Measurements from ENCODE around the gene ZCCHC14.

The ZCCHC14 gene

DNA sequence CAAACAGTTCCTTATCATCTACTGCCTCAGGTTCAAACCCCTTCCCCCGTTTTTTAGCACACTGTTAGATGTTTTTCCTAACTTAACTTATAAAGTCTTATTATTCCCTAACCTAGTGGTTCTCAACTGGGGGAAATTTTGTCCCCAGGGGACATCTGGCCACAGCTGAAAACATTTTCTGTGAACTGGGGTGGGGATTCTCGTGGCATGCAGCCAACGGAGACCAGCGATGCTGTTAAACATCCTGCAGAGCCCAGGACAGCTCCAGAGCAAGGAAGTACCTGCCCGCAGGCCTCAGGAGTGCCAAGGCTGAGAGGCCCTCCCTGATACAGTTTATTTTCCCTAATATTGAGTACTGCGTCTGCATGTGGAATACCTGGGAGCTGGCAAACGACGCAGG, 24.3 kb downstream of the ZCCHC14 start:
- peaks cover 29% of the 10 kb centered on the region for H3K4me1 ChIP-seq (ENCODE audit: insufficient read depth, low read length)
- no peaks in the 10 kb centered on the region for H3K9me3 ChIP-seq (ENCODE audit: control insufficient read depth, insufficient read depth, low read length)
- no peak overlapping the region for H3K9ac ChIP-seq (ENCODE audit: low read depth, low read length)
- no peaks in the 10 kb centered on the region for H3K36me3 ChIP-seq (ENCODE audit: insufficient read depth, low read length)

DNA sequence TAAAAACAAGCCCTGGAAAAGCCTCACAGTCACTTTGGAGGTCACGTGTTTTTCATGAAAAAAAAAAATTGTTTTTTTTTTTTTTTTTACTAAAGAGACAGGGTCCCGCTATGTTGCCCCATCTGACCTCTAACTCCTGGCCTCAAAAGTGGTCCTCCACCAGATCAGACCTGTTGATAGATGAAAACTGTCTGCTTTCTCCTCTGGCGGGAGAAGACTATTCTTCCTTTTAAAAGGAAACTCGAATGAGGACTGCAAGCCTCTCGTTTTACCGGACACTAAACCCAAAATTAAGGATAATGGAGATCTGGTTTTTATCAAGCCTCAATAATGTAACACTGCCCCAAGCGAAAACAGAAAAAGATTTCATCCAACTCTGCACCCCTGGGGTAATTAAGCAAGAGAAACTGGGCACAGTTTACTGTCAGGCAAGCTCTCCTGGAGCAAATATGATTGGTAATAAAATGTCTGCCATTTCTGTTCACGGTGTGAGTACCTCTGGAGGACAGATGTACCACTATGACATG, 25.8 kb downstream of the ZCCHC14 start:
- peaks cover 29% of the 10 kb centered on the region for H3K4me1 ChIP-seq (ENCODE audit: insufficient read depth, low read length)
- H3K9me3 ChIP-seq (ENCODE audit: control insufficient read depth, insufficient read depth, low read length) = no peaks in the 10 kb centered on the region
- no peaks in the 10 kb centered on the region for H3K36me3 ChIP-seq (ENCODE audit: insufficient read depth, low read length)
- H3K9ac ChIP-seq (ENCODE audit: low read depth, low read length) = no peak overlapping the region

DNA sequence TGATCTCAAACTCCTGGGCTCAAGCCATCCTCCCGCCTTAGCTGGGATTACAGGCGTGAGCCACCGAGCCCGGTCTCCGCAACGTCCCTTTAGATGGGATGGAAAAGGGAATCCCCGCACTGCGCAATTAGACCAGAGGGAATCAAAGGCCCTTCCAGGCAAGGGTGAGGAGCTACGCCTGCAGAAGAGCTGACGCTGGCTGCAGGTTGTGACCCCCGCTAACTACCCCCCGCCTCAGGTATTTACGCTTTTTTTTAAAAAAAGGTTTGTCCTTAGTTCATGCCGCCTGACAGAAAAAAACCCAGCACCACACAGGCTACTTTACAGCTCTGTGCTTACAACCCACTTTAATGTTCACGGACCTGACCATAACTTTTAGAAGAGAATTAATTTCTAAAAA, 26.9 kb downstream of the ZCCHC14 start:
- Histone ChIP-seq H3K9me3 (ENCODE audit: control insufficient read depth, insufficient read depth, low read length) (no peaks in the 10 kb centered on the region), H3K4me1 (ENCODE audit: insufficient read depth, low read length) (peaks cover 27% of the 10 kb centered on the region), H3K36me3 (ENCODE audit: insufficient read depth, low read length) (no peaks in the 10 kb centered on the region), H3K9ac (ENCODE audit: low read depth, low read length) (no peak overlapping the region)

DNA sequence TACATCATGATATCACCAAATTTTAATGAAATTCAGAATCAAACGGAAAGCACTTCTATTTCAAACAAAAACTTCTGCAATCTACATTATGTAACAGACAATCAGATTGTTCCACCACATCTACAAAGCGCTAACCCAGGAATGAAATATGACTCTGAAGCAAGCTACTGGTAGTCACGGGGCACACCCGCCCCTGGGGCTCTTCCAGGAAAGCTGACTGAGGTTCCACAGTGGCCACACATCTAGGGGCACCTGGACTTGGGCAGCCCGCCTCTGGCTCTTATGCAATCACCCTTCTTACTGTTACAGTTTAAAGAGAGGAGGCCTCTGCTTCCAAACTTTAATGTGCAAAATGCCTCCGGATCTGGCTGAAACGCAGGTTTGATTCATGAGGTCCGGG, 27.5 kb downstream of the ZCCHC14 start:
- Histone ChIP-seq H3K36me3 (ENCODE audit: insufficient read depth, low read length) (no peaks in the 10 kb centered on the region), H3K4me1 (ENCODE audit: insufficient read depth, low read length) (peaks cover 27% of the 10 kb centered on the region), H3K9me3 (ENCODE audit: control insufficient read depth, insufficient read depth, low read length) (no peaks in the 10 kb centered on the region), H3K9ac (ENCODE audit: low read depth, low read length) (no peak overlapping the region)

DNA sequence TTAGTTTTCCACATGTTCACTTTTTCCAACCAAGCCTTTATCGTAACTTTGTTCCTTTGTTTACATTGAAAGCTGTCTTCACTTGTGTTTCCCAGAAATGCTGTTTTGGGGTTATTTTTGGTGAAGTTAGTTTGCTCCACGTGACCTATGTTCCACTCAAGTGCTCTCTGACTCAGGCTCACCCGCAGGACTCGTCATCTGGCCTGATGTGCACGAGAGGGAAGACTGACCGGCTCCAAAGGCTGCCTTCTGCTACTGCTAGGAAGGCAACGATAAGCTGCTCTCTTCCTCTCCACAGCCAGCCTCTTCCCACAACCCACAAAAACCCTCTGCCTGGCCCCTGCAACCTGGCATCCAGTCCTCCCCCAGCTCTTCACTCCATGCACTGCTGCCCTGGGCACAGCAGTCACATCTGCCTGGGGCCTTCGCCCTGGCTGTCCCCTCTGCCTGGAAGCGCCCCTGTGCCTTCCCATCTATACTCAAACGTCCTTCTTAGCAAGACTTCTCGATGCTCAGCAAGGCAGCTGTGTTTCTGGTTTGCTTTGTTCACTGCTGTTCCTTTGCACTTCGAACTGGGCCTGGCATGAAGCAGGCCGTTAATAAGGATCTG, 28.0 kb downstream of the ZCCHC14 start:
- H3K4me1 ChIP-seq (ENCODE audit: insufficient read depth, low read length) = peaks cover 27% of the 10 kb centered on the region

DNA sequence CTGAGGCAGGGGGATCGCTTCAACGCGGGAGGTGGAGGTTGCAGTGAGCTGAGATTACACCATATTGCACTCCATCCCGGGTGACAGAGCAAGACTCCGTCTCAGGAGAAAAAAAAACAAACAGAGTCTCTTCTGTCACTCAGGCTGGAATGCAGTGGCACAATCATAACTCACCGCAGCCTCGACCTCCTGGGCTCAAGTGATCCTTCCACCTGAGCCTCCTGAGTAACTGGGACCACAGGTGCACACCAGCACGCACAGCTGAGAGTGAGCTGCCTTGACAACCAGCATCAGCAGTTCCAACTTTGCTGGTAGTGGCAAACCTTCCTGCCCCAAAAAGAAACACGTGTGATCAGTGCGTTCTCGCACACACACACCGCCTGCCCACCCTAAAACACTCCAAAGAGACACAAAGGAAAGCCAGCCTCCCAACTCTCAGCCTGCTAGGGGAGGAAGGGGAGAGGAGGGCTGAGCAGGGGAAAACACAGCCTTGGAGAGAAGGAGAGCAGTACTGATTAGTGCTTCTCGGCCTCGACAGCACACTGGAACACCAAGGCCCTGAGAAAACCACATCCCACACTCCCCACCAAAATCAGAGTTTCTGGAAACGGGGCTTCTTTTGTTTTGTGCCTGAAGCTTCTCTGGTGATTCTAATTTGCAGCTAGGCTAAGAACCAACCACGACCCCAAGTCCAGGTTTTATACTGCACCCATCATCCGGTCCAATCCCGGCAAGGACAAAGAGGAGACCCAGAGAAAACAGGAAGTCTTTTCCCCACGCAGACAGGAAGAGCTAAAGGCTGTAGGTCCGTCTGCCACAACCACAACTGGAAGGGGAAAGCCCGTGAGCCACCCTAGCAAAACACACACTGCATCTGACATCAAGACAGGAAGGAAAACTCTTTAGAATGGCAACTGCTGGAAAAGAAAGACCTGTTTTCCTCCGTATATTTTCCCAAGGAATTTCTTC, 28.8 kb downstream of the ZCCHC14 start:
- Histone ChIP-seq H3K4me1 (ENCODE audit: insufficient read depth, low read length) (peaks cover 27% of the 10 kb centered on the region), H3K9me3 (ENCODE audit: control insufficient read depth, insufficient read depth, low read length) (no peaks in the 10 kb centered on the region), H3K36me3 (ENCODE audit: insufficient read depth, low read length) (no peaks in the 10 kb centered on the region), H3K9ac (ENCODE audit: low read depth, low read length) (no peak overlapping the region)

More for the DNA sequence above, 28.0 kb downstream of the ZCCHC14 start:
- no peak overlapping the region for H3K9ac ChIP-seq (ENCODE audit: low read depth, low read length)
- no peaks in the 10 kb centered on the region for H3K36me3 ChIP-seq (ENCODE audit: insufficient read depth, low read length)
- no peaks in the 10 kb centered on the region for H3K9me3 ChIP-seq (ENCODE audit: control insufficient read depth, insufficient read depth, low read length)

DNA sequence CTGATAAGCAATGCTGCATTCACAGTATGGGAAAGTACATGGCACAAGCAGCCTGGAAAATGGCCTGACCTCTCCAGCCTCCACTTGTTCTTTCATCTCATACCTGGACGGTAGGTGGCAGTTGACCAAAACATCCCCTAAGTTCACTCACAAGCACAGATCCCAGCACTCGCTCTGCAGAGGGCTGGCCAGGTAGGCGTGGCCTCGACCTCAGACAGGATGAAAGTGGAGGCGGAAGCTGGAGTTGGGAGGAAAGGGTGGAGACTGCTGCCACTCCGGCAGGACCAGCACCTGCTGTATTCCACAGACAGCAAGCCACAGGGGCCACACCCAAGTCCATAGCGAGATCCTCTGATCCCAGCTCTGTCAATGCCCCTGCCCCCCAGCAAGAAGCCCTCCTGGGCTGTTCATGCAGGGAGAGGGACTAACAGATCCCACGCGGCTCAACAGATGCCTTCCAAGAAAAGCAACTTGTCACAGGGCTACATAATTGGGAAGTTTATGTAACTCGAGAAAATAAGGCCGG, 31.3 kb downstream of the ZCCHC14 start:
- Histone ChIP-seq H3K36me3 (ENCODE audit: insufficient read depth, low read length) (no peaks in the 10 kb centered on the region), H3K4me1 (ENCODE audit: insufficient read depth, low read length) (peaks cover 38% of the 10 kb centered on the region), H3K9ac (ENCODE audit: low read depth, low read length) (peak overlapping the region; percentile 17; the same call in 1 of the 2 replicates), H3K9me3 (ENCODE audit: control insufficient read depth, insufficient read depth, low read length) (no peaks in the 10 kb centered on the region)

DNA sequence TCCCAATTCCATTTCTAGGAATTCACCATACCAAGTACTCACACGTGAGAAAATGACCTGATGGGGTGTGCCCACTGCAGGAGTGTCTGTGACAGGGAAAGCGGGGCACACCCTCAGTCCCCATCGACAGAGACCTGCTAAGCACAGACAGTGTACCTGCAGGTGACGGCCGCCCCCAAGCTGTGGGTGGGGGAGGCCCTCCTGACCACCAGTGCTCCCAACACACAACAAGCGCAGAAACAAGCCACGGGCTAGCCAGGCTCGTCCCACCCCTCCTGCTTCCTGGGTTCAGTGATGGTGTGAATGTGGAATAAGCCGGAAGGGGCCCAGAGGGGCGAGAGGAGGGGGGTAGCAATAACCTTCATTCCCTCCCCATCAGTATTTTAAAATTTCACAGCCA, 31.9 kb downstream of the ZCCHC14 start:
- no peaks in the 10 kb centered on the region for H3K9me3 ChIP-seq (ENCODE audit: control insufficient read depth, insufficient read depth, low read length)
- peaks cover 32% of the 10 kb centered on the region; the same call in 1 of the 2 replicates for H3K4me1 ChIP-seq (ENCODE audit: insufficient read depth, low read length)
- H3K36me3 ChIP-seq (ENCODE audit: insufficient read depth, low read length) = no peaks in the 10 kb centered on the region
- no peak overlapping the region for H3K9ac ChIP-seq (ENCODE audit: low read depth, low read length)

DNA sequence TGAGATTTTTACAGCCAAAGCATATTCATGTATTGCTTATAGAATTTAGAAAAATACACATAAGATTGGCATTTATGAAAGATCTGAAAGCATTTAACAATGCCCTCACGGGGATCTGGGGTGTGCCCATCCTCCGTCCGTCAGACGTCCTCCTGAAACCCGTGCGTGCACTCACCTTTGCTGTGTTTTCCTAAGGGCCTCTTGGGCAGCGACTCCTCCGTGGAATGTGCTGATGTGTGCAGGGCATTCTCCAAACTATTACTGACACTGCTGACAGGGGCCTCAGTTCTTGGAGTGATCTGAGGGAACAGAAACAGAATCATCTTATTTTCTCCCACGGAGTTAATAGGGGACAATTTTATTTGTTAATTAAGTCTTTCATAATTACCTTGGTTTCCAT, 33.0 kb downstream of the ZCCHC14 start:
- H3K9me3 ChIP-seq (ENCODE audit: control insufficient read depth, insufficient read depth, low read length) = no peaks in the 10 kb centered on the region
- H3K36me3 ChIP-seq (ENCODE audit: insufficient read depth, low read length) = no peaks in the 10 kb centered on the region; the same call in 1 of the 2 replicates
- peaks cover 25% of the 10 kb centered on the region; the same call in 1 of the 2 replicates for H3K4me1 ChIP-seq (ENCODE audit: insufficient read depth, low read length)
- no peak overlapping the region for H3K9ac ChIP-seq (ENCODE audit: low read depth, low read length)

DNA sequence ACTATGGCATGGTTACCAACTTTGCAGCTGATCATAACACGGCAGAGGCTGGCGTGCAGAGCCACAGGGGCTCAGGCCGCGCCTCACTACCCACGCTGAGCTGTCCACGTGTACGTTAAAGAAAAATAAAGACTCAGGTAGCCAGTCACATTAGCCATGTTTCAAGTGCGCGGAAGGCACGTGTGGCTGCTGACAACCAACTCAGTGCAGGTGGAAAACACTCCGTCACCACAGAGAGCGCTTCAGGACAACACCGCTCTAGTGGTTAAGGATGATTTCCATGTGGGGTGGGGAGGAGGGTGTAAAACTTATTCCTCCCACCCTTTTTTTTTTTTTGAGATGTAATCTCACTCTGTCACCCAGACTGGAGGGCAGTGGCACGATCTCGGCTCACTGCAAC, 33.8 kb downstream of the ZCCHC14 start:
- H3K4me1 ChIP-seq (ENCODE audit: insufficient read depth, low read length) = peaks cover 18% of the 10 kb centered on the region; the same call in 1 of the 2 replicates
- H3K9ac ChIP-seq (ENCODE audit: low read depth, low read length) = no peak overlapping the region
- no peaks in the 10 kb centered on the region for H3K9me3 ChIP-seq (ENCODE audit: control insufficient read depth, insufficient read depth, low read length)
- no peaks in the 10 kb centered on the region; the same call in 1 of the 2 replicates for H3K36me3 ChIP-seq (ENCODE audit: insufficient read depth, low read length)

DNA sequence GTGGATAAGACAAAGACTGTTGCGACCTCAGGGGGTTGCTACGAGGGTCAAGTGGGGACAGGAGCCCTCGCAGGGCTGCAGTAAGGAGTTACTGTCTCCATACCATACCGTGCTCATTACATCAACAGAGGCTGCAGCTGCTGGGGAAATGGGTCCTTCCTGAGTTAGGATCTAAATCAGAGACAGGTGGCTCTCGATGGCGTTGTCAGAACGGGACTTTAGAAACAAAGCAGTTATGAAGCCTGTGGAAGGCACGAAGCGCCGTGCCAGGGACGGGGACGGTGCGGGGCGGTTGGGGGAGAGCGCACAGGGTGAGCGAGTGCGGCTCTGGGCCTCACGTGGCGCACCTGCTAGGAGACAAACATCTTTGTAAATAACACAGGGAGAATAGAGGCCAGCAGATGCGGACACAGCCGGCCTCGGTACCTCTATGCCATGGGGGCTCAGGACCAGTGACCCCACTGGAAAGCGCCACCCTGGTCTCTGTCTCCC, 34.4 kb downstream of the ZCCHC14 start:
- Histone ChIP-seq H3K9me3 (ENCODE audit: control insufficient read depth, insufficient read depth, low read length) (no peaks in the 10 kb centered on the region), H3K9ac (ENCODE audit: low read depth, low read length) (no peak overlapping the region), H3K4me1 (ENCODE audit: insufficient read depth, low read length) (peaks cover 16% of the 10 kb centered on the region; the same call in 1 of the 2 replicates), H3K36me3 (ENCODE audit: insufficient read depth, low read length) (no peaks in the 10 kb centered on the region; the same call in 1 of the 2 replicates)

DNA sequence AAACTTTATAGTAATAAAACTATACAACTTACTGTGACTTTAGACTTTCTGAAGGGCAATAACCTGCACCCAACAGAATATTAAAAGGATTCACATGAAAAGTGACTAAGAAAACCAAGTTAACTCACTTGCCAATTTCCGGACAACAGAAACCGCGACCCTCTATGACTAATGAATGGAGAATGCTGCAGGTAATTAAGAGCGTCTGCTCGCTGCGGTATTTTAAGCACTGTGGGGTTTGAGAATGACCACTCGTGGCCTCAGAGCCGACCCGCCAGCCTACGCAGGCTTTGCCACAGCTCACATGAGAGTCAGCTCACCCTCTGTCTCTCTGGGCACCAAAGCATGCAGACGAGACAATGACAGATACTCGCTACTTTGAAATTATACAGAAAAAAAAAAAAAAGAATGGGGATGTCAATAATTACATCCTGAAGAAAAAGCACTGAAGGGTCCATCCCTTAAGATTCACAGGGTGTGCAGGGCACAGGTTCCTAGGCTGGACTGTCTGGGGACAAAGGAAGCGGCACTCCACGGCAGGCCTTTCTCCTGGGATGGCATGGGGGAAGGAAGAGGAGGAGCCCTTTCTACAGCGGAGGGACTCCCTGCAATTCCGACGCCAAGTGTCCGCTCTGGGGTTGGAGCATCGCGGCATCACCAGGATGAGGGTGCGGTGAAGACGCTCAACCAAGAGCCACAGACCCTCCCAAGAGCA, 35.0 kb downstream of the ZCCHC14 start:
- no peak overlapping the region for H3K9ac ChIP-seq (ENCODE audit: low read depth, low read length)
- H3K36me3 ChIP-seq (ENCODE audit: insufficient read depth, low read length) = no peaks in the 10 kb centered on the region; the same call in 1 of the 2 replicates
- no peaks in the 10 kb centered on the region for H3K9me3 ChIP-seq (ENCODE audit: control insufficient read depth, insufficient read depth, low read length)
- H3K4me1 ChIP-seq (ENCODE audit: insufficient read depth, low read length) = peaks cover 16% of the 10 kb centered on the region; the same call in 1 of the 2 replicates

DNA sequence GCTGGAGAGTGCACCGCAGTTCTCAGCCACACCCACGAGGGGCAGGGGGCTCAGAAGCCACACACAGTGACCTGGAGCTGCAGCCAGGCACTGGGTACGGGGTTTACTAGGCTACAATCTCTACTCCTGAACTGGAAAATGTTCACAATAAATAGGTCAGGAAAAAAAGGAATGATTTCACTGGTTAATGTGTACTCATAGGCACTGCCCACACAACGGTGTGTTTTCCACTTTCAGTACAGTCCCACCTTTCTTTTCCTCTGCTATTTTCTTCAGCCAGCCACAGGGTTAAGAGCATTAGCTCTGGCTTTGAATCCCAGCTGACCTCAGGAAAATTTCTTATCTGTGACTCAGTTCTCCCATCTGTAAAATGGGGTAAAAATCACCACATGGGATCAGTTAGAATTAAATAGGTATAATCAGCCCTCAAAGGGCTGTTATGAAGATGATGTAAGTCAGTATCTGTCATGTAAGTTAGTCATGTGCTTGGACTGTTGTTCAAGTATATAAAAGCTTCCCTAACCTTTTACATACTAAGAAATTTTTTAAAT, 35.7 kb downstream of the ZCCHC14 start:
- Histone ChIP-seq H3K4me1 (ENCODE audit: insufficient read depth, low read length) (peaks cover 16% of the 10 kb centered on the region; the same call in 1 of the 2 replicates), H3K36me3 (ENCODE audit: insufficient read depth, low read length) (peaks cover under 1% of the 10 kb centered on the region; the same call in 1 of the 2 replicates), H3K9me3 (ENCODE audit: control insufficient read depth, insufficient read depth, low read length) (no peaks in the 10 kb centered on the region), H3K9ac (ENCODE audit: low read depth, low read length) (no peak overlapping the region)
